H9 (cell line): ENCODE results near the gene GLT6D1. TPM values are rescaled to one million over a fixed set of nuclear protein-coding genes. Genes with fewer than 3 reads are reported as not detected.

Experiments
- DNase-seq: peaks from one replicate; pipeline ENCODE4 v3.0.0-alpha.2; 2017
- H2AFZ ChIP-seq: one replicate; pipeline ENCODE4 v1.6.1; 2013; ENCODE audit warnings: mild to moderate bottlenecking, low read length, control low read depth, moderate library complexity
- H2AK5ac ChIP-seq: 2 replicates; pipeline ENCODE4 v1.6.1; 2013; ENCODE audit warnings: low read length, control low read depth, mixed read lengths; ENCODE audit not compliant: insufficient read length
- H2BK120ac ChIP-seq: one replicate; pipeline ENCODE4 v1.6.1; 2013; ENCODE audit warnings: low read depth, mild to moderate bottlenecking, low read length, control low read depth, inconsistent platforms; ENCODE audit not compliant: poor library complexity, severe bottlenecking
- H2BK12ac ChIP-seq: 2 replicates; pipeline ENCODE4 v1.6.1; 2013; ENCODE audit warnings: low read length, control low read depth, mixed read lengths, low read depth; ENCODE audit not compliant: insufficient read length
- H2BK15ac ChIP-seq: 2 replicates; pipeline ENCODE4 v1.6.1; 2013; ENCODE audit warnings: low read depth, low read length, control low read depth
- H2BK20ac ChIP-seq: one replicate; pipeline ENCODE4 v1.6.1; 2013; ENCODE audit warnings: low read depth, mild to moderate bottlenecking, low read length, control low read depth, inconsistent platforms; ENCODE audit not compliant: poor library complexity, severe bottlenecking
- H2BK5ac ChIP-seq: 2 replicates; pipeline ENCODE4 v1.6.1; 2013; ENCODE audit warnings: low read length, control low read depth, mixed read lengths; ENCODE audit not compliant: insufficient read length
- H3K14ac ChIP-seq: 2 replicates; pipeline ENCODE4 v1.6.1; 2013; ENCODE audit warnings: low read length, control low read depth; ENCODE audit not compliant: insufficient read depth
- H3K18ac ChIP-seq: 2 replicates; pipeline ENCODE4 v1.6.1; 2013; ENCODE audit warnings: low read depth, mild to moderate bottlenecking, mixed read lengths, low read length, control low read depth; ENCODE audit not compliant: insufficient read length
- H3K23ac ChIP-seq: 2 replicates; pipeline ENCODE4 v1.6.1; 2013; ENCODE audit warnings: low read length, control low read depth, mixed read lengths, low read depth; ENCODE audit not compliant: insufficient read length
- H3K23me2 ChIP-seq: 2 replicates; pipeline ENCODE4 v1.6.1; 2013; ENCODE audit warnings: low read depth, mild to moderate bottlenecking, mixed read lengths, low read length, control low read depth; ENCODE audit not compliant: insufficient read length, poor library complexity, severe bottlenecking
- H3K27ac ChIP-seq: 2 replicates; pipeline ENCODE4 v1.5.1; 2013; ENCODE audit warnings: low read length, control low read depth, mixed read lengths, low read depth; ENCODE audit not compliant: insufficient read length
- H3K27me3 ChIP-seq: 2 replicates; pipeline ENCODE4 v1.6.1; 2013; ENCODE audit warnings: low read length, control low read depth, inconsistent platforms; ENCODE audit not compliant: insufficient read depth
- H3K4ac ChIP-seq: 2 replicates; pipeline ENCODE4 v1.6.1; 2013; ENCODE audit warnings: low read depth, mild to moderate bottlenecking, control low read depth, inconsistent platforms, low read length, moderate library complexity
- H3K4me1 ChIP-seq: 2 replicates; pipeline ENCODE4 v1.6.1; 2013; ENCODE audit warnings: low read length, control low read depth, inconsistent platforms; ENCODE audit not compliant: insufficient read depth
- H3K4me2 ChIP-seq: 2 replicates; pipeline ENCODE4 v1.6.1; 2013; ENCODE audit warnings: low read length, control low read depth, mixed read lengths; ENCODE audit not compliant: insufficient read length, insufficient read depth
- H3K56ac ChIP-seq: 2 replicates; pipeline ENCODE4 v1.6.1; 2013; ENCODE audit warnings: low read depth, mild to moderate bottlenecking, mixed read lengths, low read length, control low read depth; ENCODE audit not compliant: insufficient read length
- H3K79me1 ChIP-seq: 2 replicates; pipeline ENCODE4 v1.6.1; 2013; ENCODE audit warnings: low read depth, mild to moderate bottlenecking, moderate library complexity, low read length, control low read depth, inconsistent platforms; ENCODE audit not compliant: insufficient read depth, poor library complexity, severe bottlenecking
- H3K79me2 ChIP-seq: 2 replicates; pipeline ENCODE4 v1.6.1; 2013; ENCODE audit warnings: low read length, control low read depth, inconsistent platforms; ENCODE audit not compliant: insufficient read depth
- H3K9ac ChIP-seq: 2 replicates; pipeline ENCODE4 v1.6.1; 2013; ENCODE audit warnings: low read length, control low read depth, mixed read lengths; ENCODE audit not compliant: insufficient read length; ENCODE audit errors: extremely low read depth
- H3K9me3 ChIP-seq: one replicate; pipeline ENCODE4 v1.6.1; 2013; ENCODE audit warnings: low read depth, low read length, inconsistent platforms; ENCODE audit not compliant: control insufficient read depth
- H3T11ph ChIP-seq: one replicate; pipeline ENCODE4 v1.6.1; 2013; ENCODE audit warnings: mild to moderate bottlenecking, low read length, control low read depth, inconsistent platforms
- H4K20me1 ChIP-seq: one replicate; pipeline ENCODE4 v1.6.1; 2013; ENCODE audit not compliant: control insufficient read depth, insufficient read length, insufficient read depth
- H4K5ac ChIP-seq: 2 replicates; pipeline ENCODE4 v1.6.1; 2013; ENCODE audit warnings: low read depth, mild to moderate bottlenecking, mixed read lengths, low read length, control low read depth; ENCODE audit not compliant: insufficient read length
- H4K8ac ChIP-seq: replicated peaks from 2 replicates; pipeline ENCODE4 v1.6.1; 2013; ENCODE audit warnings: low read length, control low read depth, mixed read lengths, low read depth; ENCODE audit not compliant: insufficient read length
- H4K91ac ChIP-seq: 2 replicates; pipeline ENCODE4 v1.6.1; 2013; ENCODE audit warnings: low read depth, mild to moderate bottlenecking, moderate library complexity, mixed read lengths, low read length, control low read depth; ENCODE audit not compliant: insufficient read length
- H3K27ac Mint-ChIP-seq, 3 experiments: 2 replicates in 2 of 3; 3 replicates in 1 of 3; pipeline ENCODE4 v1.8.0; 2020 to 2021; ENCODE audit warnings: mixed read lengths in 3 of 3, mild to moderate bottlenecking in 1 of 3, moderate library complexity in 1 of 3
- H3K27me3 Mint-ChIP-seq: 2 replicates; pipeline ENCODE4 v1.8.0; 2021; ENCODE audit warnings: low read depth, mild to moderate bottlenecking, moderate library complexity, mixed read lengths
- H3K36me3 Mint-ChIP-seq, 3 experiments: 2 replicates in 2 of 3; 3 replicates in 1 of 3; pipeline ENCODE4 v1.8.0; 2020 to 2021; ENCODE audit warnings: low read depth in 3 of 3, mixed read lengths in 3 of 3; ENCODE audit not compliant: insufficient read depth in 1 of 3
- H3K4me1 Mint-ChIP-seq, 2 experiments: 2 replicates each; pipeline ENCODE4 v1.8.0; 2020; ENCODE audit warnings: mixed read lengths in 2 of 2
- H3K4me3 Mint-ChIP-seq, 2 experiments: 2 replicates in 1 of 2; 3 replicates in 1 of 2; pipeline ENCODE4 v1.8.0; 2020 to 2021; ENCODE audit warnings: mild to moderate bottlenecking in 2 of 2, mixed read lengths in 2 of 2, moderate library complexity in 1 of 2
- H3K9me3 Mint-ChIP-seq, 2 experiments: 2 replicates in 1 of 2; 3 replicates in 1 of 2; pipeline ENCODE4 v1.8.0; 2020; ENCODE audit warnings: mild to moderate bottlenecking in 2 of 2, mixed read lengths in 2 of 2, moderate library complexity in 1 of 2
- CTCF ChIP-seq: fragments of 200-600 bp; sonication (generic); conservative IDR thresholded peaks from 3 replicates; pipeline ENCODE4 v1.8.0; 2021; ENCODE audit warnings: antibody characterized with exemption, mild to moderate bottlenecking
- WGBS: extraction: QIAGEN DNeasy Blood & Tissue Kit; methylation state at CpG from one replicate; pipeline ENCODE4 v1.1.7; 2013; ENCODE audit warnings: missing lambda C conversion rate, low lambda C conversion rate, mixed read lengths; ENCODE audit not compliant: insufficient read length; ENCODE audit errors: extremely low coverage; 5-methylcytosine and 5-hydroxymethylcytosine counted together
- total RNA-seq: library from RNA; stranded (reverse); gene quantifications from 2 replicates; pipeline ENCODE4 v1.2.1, GENCODE V29; 2021

The GLT6D1 gene
- total RNA-seq, 1 experiment from 2014 or later = not detected

- Histone ChIP-seq H3T11ph (no peak overlapping the region), H3K23me2 (no peaks in the 10 kb centered on the region), H2BK20ac (no peak overlapping the region), H3K4me1 (no peaks in the 10 kb centered on the region), H3K14ac (no peak overlapping the region), H3K9me3 (peaks cover 7% of the 10 kb centered on the region), H3K23ac (no peak overlapping the region), H4K20me1 (peaks cover 2% of the 10 kb centered on the region), H2AFZ (no peak overlapping the region), H2AK5ac (no peak overlapping the region), H3K9ac (no peak overlapping the region), H3K79me1 (no peaks in the 10 kb centered on the region), H4K5ac (no peak overlapping the region), H4K91ac (no peak overlapping the region), H2BK5ac (no peak overlapping the region), H3K4ac (no peak overlapping the region), H3K4me2 (no peak overlapping the region), H4K8ac (no peak overlapping the region), H2BK12ac (no peak overlapping the region), H2BK15ac (no peak overlapping the region), H3K27me3 (no peaks in the 10 kb centered on the region), H3K56ac (no peak overlapping the region), H3K79me2 (no peaks in the 10 kb centered on the region), H3K18ac (no peak overlapping the region), H3K27ac (no peak overlapping the region), H2BK120ac (no peak overlapping the region)
- Mint-ChIP-seq H3K27ac (peak overlapping the region in 1 of 3 experiments; percentile 31; a peak in 1 of 7 replicates), H3K4me3 (no peak overlapping the region), H3K4me1 (peaks cover 10 to 11% of the 10 kb centered on the region in 2 experiments), H3K36me3 (peaks cover 4 to 52% (median 14%) of the 10 kb centered on the region in 3 experiments), H3K27me3 (no peaks in the 10 kb centered on the region; the same call in none of the 2 replicates), H3K9me3 (peaks cover 20 to 21% of the 10 kb centered on the region in 2 experiments)
- no peak for TF ChIP-seq CTCF
- no peak for DNase-seq
- no CpG with 5 or more reads among the region's 13 CpGs for WGBS
Observed at GRCh38 chr9:135659252-135659651, 19.9 kb upstream of the GLT6D1 start.
